ENCODE data around the gene MEFV.

DNA sequence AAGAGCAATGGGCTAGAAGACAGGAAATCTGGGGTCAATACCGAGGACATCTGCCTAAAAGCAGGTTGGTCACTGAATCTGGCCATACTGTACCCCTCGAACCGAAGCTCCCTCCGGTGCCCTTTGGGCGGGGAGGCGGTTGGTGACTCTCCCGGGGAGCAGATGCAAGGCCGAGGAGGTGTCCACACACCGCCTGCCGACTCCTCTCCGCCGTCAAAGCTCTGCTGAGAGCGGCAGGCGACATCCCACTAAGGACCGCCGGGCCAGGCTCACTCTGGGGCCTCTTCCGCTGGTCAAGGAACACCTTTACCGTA is 21.9 kb downstream of the MEFV start:
- TF ChIP-seq, protein P1, sequence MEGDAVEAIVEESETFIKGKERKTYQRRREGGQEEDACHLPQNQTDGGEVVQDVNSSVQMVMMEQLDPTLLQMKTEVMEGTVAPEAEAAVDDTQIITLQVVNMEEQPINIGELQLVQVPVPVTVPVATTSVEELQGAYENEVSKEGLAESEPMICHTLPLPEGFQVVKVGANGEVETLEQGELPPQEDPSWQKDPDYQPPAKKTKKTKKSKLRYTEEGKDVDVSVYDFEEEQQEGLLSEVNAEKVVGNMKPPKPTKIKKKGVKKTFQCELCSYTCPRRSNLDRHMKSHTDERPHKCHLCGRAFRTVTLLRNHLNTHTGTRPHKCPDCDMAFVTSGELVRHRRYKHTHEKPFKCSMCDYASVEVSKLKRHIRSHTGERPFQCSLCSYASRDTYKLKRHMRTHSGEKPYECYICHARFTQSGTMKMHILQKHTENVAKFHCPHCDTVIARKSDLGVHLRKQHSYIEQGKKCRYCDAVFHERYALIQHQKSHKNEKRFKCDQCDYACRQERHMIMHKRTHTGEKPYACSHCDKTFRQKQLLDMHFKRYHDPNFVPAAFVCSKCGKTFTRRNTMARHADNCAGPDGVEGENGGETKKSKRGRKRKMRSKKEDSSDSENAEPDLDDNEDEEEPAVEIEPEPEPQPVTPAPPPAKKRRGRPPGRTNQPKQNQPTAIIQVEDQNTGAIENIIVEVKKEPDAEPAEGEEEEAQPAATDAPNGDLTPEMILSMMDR (IDR thresholded peaks at IDR 0.05): no peak
- TF ChIP-seq ZFX (IDR thresholded peaks at IDR 0.05; ENCODE audit: borderline replicate concordance): no peak

All from 22Rv1 (cell line).